B cell (primary cell): Measurements from ENCODE around the gene UTRN. TPM values are rescaled to one million over a fixed set of nuclear protein-coding genes. Genes with fewer than 3 reads are reported as not detected.
A peak's percentile ranks its signal among the peaks of the same experiment; 100 is the strongest.

Source experiments
- ATAC-seq: fragments of 200-7000 bp; cut with Tn5 transposase; one replicate; pipeline ENCODE4 v1.10.0; 2021; ENCODE audit warnings: low read depth, mild to moderate bottlenecking, moderate number of reproducible peaks, moderate library complexity
- CTCF ChIA-PET: fragments of 350-600 bp; sonication (Branson Sonifier 250); formaldehyde crosslinking; loops from one replicate; lab custom pipeline; 2021; ENCODE audit warnings: antibody characterized with exemption, inconsistent platforms; lab: Charles Lee
- POLR2A ChIA-PET: fragments of 350-600 bp; sonication (Branson Sonifier 250); formaldehyde crosslinking; loops from one replicate; lab custom pipeline; 2021; ENCODE audit warnings: antibody characterized with exemption; lab: Charles Lee
- DNase-seq: peaks from one replicate; pipeline ENCODE4 v3.0.0; 2013
- H2AFZ ChIP-seq: 2 replicates; pipeline ENCODE4 v1.6.1; 2012; ENCODE audit warnings: mild to moderate bottlenecking, low read depth, low read length; ENCODE audit not compliant: insufficient read depth, poor library complexity, severe bottlenecking
- H3K27ac ChIP-seq, 2 donors: 1 replicate in 1 of 2; 2 replicates in 1 of 2; pipeline ENCODE4 v1.5.1; 2012 to 2013; ENCODE audit warnings: low read length in 2 of 2, mild to moderate bottlenecking in 2 of 2, moderate library complexity in 1 of 2
- H3K27me3 ChIP-seq, 4 experiments: fragments of 200-600 bp in 1 of 4; sonication (generic) in 1 of 4; replicated peaks in 1 of 4; 1 replicate in 2 of 4; 2 replicates in 2 of 4; pipeline versions ENCODE4 v1.6.1 to v1.7.0; 2013 to 2016; ENCODE audit warnings: low read length in 3 of 4, mild to moderate bottlenecking in 2 of 4, mixed read lengths in 1 of 4, moderate library complexity in 1 of 4; ENCODE audit not compliant: insufficient read depth in 4 of 4, control insufficient read depth in 3 of 4; ENCODE audit errors: control extremely low read depth in 1 of 4
- H3K36me3 ChIP-seq, 2 experiments: replicated peaks in 1 of 2; 1 replicate in 1 of 2; 2 replicates in 1 of 2; pipeline versions ENCODE4 v1.6.1 to v1.7.1; 2013; ENCODE audit warnings: low read length in 1 of 2; ENCODE audit not compliant: insufficient read depth in 2 of 2, control insufficient read depth in 1 of 2; ENCODE audit errors: control extremely low read depth in 1 of 2, extremely low read depth in 1 of 2
- H3K4me1 ChIP-seq, 2 donors: fragments of 200-600 bp in 1 of 2; sonication (generic) in 1 of 2; 1 replicate in 1 of 2; 2 replicates in 1 of 2; pipeline versions ENCODE4 v1.5.1 to v1.6.1; 2013 to 2017; ENCODE audit warnings: low read length in 2 of 2; ENCODE audit not compliant: control insufficient read depth in 2 of 2, insufficient read depth in 2 of 2
- H3K4me2 ChIP-seq: replicated peaks from 2 replicates; pipeline ENCODE3; 2012; ENCODE audit warnings: mild to moderate bottlenecking, low read depth, low read length; ENCODE audit not compliant: poor library complexity, severe bottlenecking
- H3K4me3 ChIP-seq, 5 experiments: fragments of 200-600 bp in 1 of 5; sonication (generic) in 1 of 5; 1 replicate in 3 of 5; 2 replicates in 2 of 5; pipeline versions ENCODE4 v1.5.1 to v1.7.0; 2011 to 2016; ENCODE audit warnings: low read length in 4 of 5, mild to moderate bottlenecking in 4 of 5, low read depth in 2 of 5, control low read depth in 1 of 5, moderate library complexity in 1 of 5; ENCODE audit not compliant: insufficient read depth in 1 of 5; ENCODE audit errors: control extremely low read depth in 1 of 5, extremely low read depth in 1 of 5
- H3K79me2 ChIP-seq: fragments of 200-600 bp; sonication (generic); one replicate; pipeline ENCODE4 v1.6.0; 2016; ENCODE audit warnings: low read length; ENCODE audit not compliant: control insufficient read depth, insufficient read depth
- H3K9ac ChIP-seq: fragments of 200-600 bp; sonication (generic); 2 replicates; pipeline ENCODE4 v1.6.1; 2017; ENCODE audit warnings: mild to moderate bottlenecking, low read length, moderate library complexity
- H3K9me3 ChIP-seq, 3 donors: one replicate each; pipeline versions ENCODE4 v1.6.1 to v1.7.1; 2013; ENCODE audit warnings: low read length in 2 of 3; ENCODE audit not compliant: control insufficient read depth in 2 of 3, insufficient read depth in 1 of 3; ENCODE audit errors: control extremely low read depth in 1 of 3
- H4K20me1 ChIP-seq: 2 replicates; pipeline ENCODE4 v1.6.0; 2012; ENCODE audit warnings: mild to moderate bottlenecking, low read length; ENCODE audit not compliant: insufficient read depth, control insufficient read depth, poor library complexity, severe bottlenecking
- H3K27ac Mint-ChIP-seq: one replicate; pipeline ENCODE4 v1.8.0; 2021; ENCODE audit warnings: mixed read lengths
- H3K27me3 Mint-ChIP-seq: one replicate; pipeline ENCODE4 v1.8.0; 2021; ENCODE audit warnings: mixed read lengths
- H3K4me1 Mint-ChIP-seq: one replicate; pipeline ENCODE4 v1.8.0; 2021; ENCODE audit warnings: mixed read lengths
- H3K4me3 Mint-ChIP-seq: one replicate; pipeline ENCODE4 v1.8.0; 2021; ENCODE audit warnings: mixed read lengths
- H3K9me3 Mint-ChIP-seq: one replicate; pipeline ENCODE4 v1.8.0; 2022; ENCODE audit warnings: mixed read lengths; ENCODE audit not compliant: insufficient read depth
- EZH2 ChIP-seq: IDR thresholded peaks from 2 replicates; pipeline ENCODE4 v1.6.1; 2012; ENCODE audit warnings: borderline replicate concordance, low read depth, mild to moderate bottlenecking, moderate library complexity, low read length; ENCODE audit not compliant: insufficient read depth, poor library complexity, severe bottlenecking
- WGBS: methylation state at CpG from one replicate; pipeline ENCODE4 v1.1.5; 2013; ENCODE audit warnings: missing lambda C conversion rate; ENCODE audit not compliant: insufficient coverage; 5-methylcytosine and 5-hydroxymethylcytosine counted together
- intact Hi-C: fragments of 100-400 bp; cut with micrococcal nuclease; formaldehyde crosslinking; loops from one replicate; pipeline ENCODE4 v1.10.0; 2022
- polyA plus RNA-seq: library from polyadenylated mRNA; depleted of rRNA; stranded (reverse); fragments of >200 nt; gene quantifications from 2 replicates; pipeline ENCODE4 v1.2.3, GENCODE V29; 2012
- total RNA-seq, 2 donors: library from RNA; stranded (reverse); fragments of 120-200 nt in 1 of 2; gene quantifications; 1 replicate in 1 of 2; 2 replicates in 1 of 2; pipeline versions ENCODE4 v1.2.3 to v1.2.4, GENCODE V29; 2013 to 2022
- TF ChIP-seq, protein P1 (sequence below): fragments of 200-600 bp; IDR thresholded peaks from one replicate; pipeline ENCODE4 v1.8.0; 2022; ENCODE audit warnings: antibody characterized with exemption, mild to moderate bottlenecking

The UTRN gene
- total and polyA plus RNA-seq, 2 donors (not counting 1 experiment from before 2014, with no cell fraction given), result 40.0 to 224 TPM

DNA sequence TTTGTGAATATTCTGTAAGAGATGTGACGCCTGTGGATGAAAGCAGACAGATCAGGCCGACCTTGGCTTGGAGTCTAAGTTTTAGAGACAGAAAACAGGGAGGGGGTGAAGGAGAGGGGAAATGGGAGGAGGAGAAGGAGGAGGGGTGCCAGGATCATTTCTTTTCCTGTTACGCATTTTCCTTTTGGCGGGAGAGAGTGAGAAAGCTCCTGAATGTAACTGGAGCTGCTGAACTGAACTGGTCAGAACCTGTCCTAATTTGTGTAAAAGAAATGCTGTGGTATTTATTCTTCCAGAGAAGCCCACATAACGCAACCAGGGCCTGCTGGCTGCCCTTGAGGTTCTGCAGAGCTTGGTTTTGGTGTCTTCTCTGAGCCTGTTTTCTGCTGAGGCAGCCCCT, 41.9 kb downstream of the UTRN start:
- Histone ChIP-seq H3K79me2 (no peaks in the 10 kb centered on the region), H3K27ac (no peak overlapping the region), H3K4me1 (peaks cover 0 to 4% of the 10 kb centered on the region in 2 donors), H3K27me3 (no peaks in the 10 kb centered on the region), H4K20me1 (no peaks in the 10 kb centered on the region), H3K4me3 (no peak overlapping the region), H2AFZ (no peak overlapping the region), H3K36me3 (no peaks in the 10 kb centered on the region), H3K9me3 (no peaks in the 10 kb centered on the region), H3K4me2 (no peak overlapping the region), H3K9ac (no peak overlapping the region)
- peaks cover 20% of the 10 kb centered on the region for H3K4me1 Mint-ChIP-seq
- no peak overlapping the region for H3K27ac Mint-ChIP-seq
- intact Hi-C loops, result no loop called here
- H3K9me3 Mint-ChIP-seq, result no peaks in the 10 kb centered on the region
- ATAC-seq (no peak), DNase-seq (no peak)
- ChIA-PET CTCF (no interaction called here), POLR2A (no interaction called here)
- TF ChIP-seq, protein P1, sequence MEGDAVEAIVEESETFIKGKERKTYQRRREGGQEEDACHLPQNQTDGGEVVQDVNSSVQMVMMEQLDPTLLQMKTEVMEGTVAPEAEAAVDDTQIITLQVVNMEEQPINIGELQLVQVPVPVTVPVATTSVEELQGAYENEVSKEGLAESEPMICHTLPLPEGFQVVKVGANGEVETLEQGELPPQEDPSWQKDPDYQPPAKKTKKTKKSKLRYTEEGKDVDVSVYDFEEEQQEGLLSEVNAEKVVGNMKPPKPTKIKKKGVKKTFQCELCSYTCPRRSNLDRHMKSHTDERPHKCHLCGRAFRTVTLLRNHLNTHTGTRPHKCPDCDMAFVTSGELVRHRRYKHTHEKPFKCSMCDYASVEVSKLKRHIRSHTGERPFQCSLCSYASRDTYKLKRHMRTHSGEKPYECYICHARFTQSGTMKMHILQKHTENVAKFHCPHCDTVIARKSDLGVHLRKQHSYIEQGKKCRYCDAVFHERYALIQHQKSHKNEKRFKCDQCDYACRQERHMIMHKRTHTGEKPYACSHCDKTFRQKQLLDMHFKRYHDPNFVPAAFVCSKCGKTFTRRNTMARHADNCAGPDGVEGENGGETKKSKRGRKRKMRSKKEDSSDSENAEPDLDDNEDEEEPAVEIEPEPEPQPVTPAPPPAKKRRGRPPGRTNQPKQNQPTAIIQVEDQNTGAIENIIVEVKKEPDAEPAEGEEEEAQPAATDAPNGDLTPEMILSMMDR, result no peak
- no peak for TF ChIP-seq EZH2
- no peaks in the 10 kb centered on the region for H3K27me3 Mint-ChIP-seq
- no peak overlapping the region for H3K4me3 Mint-ChIP-seq
- WGBS, result 95% methylated on average over 4 of the region's 5 CpGs

DNA sequence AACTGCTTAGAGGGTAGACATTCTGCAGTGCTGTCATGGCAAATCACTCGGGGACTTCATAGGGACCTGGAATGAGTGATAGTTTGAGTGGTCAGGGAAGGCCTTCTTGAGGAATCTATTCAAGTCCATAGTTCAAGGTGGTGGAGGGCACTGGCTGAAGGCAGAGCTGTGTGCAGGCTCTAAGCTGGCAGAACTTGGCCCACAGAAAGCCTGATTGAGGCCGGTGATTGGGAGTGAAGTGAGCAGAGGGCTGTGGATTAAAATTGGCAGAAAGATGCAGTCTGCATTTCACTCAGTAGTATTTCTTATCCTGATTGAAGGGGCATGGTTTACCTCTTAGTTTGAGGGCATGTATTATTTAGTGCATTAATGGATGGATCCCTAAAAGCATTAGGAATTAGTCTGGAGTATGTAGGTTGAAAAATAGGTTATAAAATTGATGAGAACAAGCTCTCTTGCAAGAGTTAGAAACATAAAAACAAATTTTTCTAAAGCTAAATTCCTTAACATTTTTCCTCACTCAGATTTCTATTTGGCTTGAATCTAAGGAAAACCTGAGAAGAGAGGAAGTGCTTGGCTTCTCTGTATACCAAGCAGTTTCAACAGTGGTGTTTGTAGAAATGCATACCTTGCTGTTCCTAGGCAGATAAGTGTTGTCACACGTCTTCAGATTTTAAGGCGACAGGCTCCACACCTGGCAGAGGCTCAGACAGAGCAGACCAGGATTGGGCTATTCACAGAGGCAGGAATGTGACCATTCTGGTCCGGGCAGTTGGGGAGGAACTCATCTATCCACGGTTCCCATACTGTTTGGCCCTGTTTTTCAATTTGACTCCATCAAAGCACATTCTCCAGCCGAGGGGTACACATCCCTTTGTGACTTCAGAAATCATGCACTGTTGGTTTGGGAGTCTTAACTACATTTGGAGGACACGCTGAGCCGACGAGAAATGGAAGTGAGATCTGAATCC, 45.2 kb downstream of the UTRN start:
- no peak for TF ChIP-seq EZH2
- TF ChIP-seq, protein P1, result no peak
- Histone ChIP-seq H3K4me2 (no peak overlapping the region), H3K4me3 (no peak overlapping the region), H4K20me1 (no peaks in the 10 kb centered on the region), H3K4me1 (peaks cover 18 to 24% of the 10 kb centered on the region in 2 donors), H3K27ac (peak overlapping the region in 1 of 2 donors; percentile 10), H3K9me3 (no peaks in the 10 kb centered on the region), H3K79me2 (no peaks in the 10 kb centered on the region), H3K27me3 (no peaks in the 10 kb centered on the region), H3K9ac (no peak overlapping the region), H2AFZ (no peak overlapping the region), H3K36me3 (no peaks in the 10 kb centered on the region)
- no peaks in the 10 kb centered on the region for H3K27me3 Mint-ChIP-seq
- ATAC-seq (no peak), DNase-seq (no peak)
- H3K27ac Mint-ChIP-seq, result peak overlapping the region; percentile 80
- H3K9me3 Mint-ChIP-seq, result no peaks in the 10 kb centered on the region
- peaks cover 40% of the 10 kb centered on the region for H3K4me1 Mint-ChIP-seq
- H3K4me3 Mint-ChIP-seq, result no peak overlapping the region
- POLR2A ChIA-PET, result no interaction called here
- CTCF ChIA-PET, result no interaction called here
- intact Hi-C loops, result no loop called here
- WGBS, result 99% methylated on average over 8 of the region's 10 CpGs
